NCI-H2171 (cell line): ENCODE results near the gene ABCC4.
A peak's percentile ranks its signal among the peaks of the same experiment; 100 is the strongest.

ENCODE experiments used
- DNase-seq: peaks from one replicate; lab custom pipeline; 2025; lab: John Stamatoyannopoulos, UW

Gene ABCC4

DNA sequence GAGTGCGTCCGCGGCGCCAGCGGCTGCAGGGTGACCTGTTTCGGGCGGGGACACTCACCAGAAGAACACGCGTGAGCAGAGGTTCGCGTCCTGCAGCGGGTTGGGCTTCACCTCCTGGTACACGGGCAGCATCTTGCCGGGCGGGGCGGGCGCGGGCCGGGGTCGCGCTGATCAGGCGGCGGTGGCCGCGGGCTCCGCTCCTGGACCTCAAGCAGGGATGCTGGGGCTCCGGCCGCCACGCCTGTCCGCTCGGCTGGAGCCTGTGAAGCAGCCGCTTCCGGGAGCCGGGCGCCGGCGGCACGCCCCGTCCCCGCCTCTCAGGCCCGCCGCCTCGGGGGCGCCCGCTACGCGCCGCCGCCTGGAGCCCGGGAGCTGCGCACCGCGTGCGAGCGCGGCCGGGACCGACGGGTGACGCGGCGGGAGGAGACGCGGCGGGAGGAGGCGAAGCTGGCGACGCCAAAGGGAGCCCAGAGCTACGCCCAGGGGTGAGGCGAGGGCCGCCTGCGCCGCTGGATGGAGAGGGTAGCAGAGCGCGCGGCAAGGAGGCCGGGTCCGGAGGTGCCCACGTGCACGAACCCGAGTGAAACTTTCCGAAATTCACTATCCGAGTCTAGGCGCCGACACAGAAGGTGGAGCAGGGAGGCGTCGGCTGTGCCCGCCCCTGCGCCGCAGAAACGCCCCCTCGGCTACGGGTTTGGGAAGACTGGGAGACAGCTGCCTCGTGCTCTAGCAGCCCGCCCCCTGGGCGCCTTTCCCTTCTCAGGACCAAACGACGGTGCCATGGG, at the start of gene ABCC4:
ABCC4 (minus strand) TSS at position 269 of the 785 bp plus-strand sequence; CDS start at position 132, 137 bp downstream.
- peak; percentile 74 for DNase-seq

DNA sequence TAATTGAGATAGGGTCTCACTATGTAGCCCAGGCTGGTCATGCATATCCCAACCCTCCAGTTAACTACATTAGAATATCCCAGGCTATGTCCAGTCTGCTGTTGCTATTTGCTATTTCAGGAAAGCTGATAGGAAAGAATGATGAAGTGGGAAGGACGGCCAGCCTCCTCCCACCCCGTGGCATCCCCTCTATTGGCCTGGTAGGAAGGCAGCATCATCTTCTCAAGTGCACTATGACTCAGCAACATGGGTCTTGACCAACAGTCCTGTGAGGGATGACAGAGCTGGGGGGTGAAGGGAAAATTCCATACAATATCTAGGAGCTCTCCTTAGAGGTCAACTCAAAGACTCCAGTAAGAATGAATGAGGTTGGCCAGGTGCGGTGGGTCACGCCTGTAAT, 48.0 kb upstream of the ABCC4 start:
- DNase-seq: no peak

- DNase-seq: no peak
Observed at GRCh38 chr13:95343944-95344343, 42.7 kb upstream of the ABCC4 start.

GRCh38 chr13:95341441-95341840, 40.2 kb upstream of the ABCC4 start:
- no peak for DNase-seq

DNA sequence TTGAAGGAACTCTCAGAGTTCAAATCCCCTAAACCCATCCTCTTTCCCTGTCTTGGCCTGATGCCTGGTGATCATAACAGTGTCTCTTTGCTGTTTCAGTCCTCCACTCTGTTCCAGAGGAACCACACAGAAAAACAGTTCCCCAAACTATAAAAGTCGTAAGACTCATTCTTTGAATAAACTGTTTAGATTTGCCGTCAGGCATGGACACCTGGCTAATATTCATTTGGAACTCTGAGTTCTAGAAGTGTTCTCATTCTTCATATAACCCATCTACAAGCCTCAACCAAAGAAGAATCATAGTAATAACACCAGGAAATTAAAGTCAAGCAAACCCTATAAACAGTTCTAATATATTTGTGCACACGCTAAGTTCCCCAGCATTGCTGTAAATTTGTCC, 37.7 kb upstream of the ABCC4 start:
- no peak for DNase-seq

- no peak for DNase-seq
Observed at GRCh38 chr13:95337597-95337996, 36.3 kb upstream of the ABCC4 start.

GRCh38 chr13:95335667-95336066, 34.4 kb upstream of the ABCC4 start:
- DNase-seq: no peak

DNA sequence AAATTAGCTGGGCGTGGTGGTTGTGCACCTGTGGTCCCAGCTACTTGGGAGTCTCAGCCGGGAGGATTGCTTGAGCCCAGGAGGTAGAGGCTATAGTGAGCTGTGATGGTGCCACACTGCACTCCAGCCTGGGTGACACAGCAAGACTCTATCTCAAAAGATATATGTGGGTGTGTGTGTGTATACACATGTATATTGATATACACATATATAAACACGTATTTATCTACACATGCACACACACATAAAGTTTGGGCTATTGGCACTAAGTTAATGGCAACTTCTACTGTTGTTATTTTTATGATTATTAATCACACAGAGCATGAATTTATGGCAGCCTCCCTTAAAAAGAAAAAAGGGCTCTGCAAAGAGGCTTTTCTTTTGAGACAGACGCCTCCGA, 27.1 kb upstream of the ABCC4 start:
- DNase-seq: no peak

- no peak for DNase-seq
Observed at GRCh38 chr13:95327190-95327589, 25.9 kb upstream of the ABCC4 start.

- DNase-seq: no peak
Observed at GRCh38 chr13:95326695-95327094, 25.4 kb upstream of the ABCC4 start.

DNA sequence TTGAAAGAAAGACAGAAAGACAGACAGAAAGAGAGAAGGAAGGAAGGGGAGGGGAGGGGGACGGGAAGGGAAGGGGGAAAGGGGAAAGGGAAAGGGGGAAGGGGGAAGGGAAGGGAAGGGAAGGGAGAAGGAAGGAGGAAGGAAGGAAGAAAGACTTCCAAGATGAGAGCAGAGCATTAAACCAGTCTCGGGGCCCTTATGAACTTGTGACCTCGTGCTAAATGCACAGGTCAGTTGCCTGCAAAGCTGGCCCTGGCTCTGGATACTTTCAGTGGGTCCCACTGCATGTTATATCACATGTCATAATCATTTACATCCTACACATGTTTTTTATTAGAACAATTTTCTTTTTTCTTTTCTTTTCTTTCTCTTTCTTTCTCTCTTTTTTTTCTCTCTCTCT, 24.2 kb upstream of the ABCC4 start:
- no peak for DNase-seq

GRCh38 chr13:95323930-95324662, 22.8 kb upstream of the ABCC4 start:
- no peak for DNase-seq

- no peak for DNase-seq
Observed at GRCh38 chr13:95319551-95320274, 18.5 kb upstream of the ABCC4 start.

- DNase-seq: no peak
Observed at GRCh38 chr13:95317039-95317989, 16.1 kb upstream of the ABCC4 start.

- no peak for DNase-seq
Observed at GRCh38 chr13:95315752-95316151, 14.5 kb upstream of the ABCC4 start.

GRCh38 chr13:95307507-95307906, 6.3 kb upstream of the ABCC4 start:
- no peak for DNase-seq

DNA sequence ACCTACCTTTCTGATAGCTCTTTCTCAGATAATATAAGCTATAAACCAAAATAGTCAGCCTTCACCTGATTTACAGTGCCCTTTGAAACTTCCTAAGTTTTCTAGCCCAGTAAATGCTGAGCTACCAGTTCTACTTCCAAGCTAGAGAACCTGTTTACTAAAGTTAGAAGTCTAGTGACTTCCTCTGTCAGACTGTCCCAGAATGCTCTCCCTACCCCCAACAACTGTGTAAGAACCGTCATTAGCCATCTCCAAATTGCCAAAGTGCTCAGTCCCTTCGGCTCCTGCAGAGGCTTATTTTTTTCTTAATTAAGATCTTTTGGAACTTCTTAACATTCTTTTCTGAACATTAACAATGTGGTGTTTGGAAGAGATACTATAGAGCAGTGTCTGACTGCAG, 3.2 kb upstream of the ABCC4 start:
- no peak for DNase-seq

DNA sequence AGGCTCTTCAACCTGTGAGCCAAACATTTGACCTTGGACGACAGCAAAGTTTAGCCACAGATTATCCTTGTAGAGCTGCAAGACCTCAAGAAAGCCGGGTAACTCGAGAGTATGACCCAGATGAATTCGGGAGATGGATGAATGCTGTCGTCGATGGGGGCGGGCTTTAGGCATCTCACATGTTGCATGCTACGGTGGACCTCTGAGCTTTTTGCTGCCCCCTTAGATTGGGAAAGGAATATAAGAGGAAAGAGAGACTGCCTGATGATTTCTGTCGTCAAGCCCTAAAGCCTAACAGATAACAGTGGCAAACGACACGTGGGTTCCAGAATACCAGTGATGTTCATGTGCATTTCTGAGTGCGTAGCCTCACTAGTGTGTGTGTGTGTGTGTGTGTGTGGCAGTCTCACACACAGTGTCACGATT, 730 bp upstream of the ABCC4 start:
- peak; percentile 46 for DNase-seq

GRCh38 chr13:95300625-95301182, 547 bp downstream of the ABCC4 start:
- peak; percentile 63 for DNase-seq

- DNase-seq: no peak
Observed at GRCh38 chr13:95298971-95299621, 2.2 kb downstream of the ABCC4 start.
